ENCODE results near the gene ARHGEF28. TPM values are rescaled to one million over a fixed set of nuclear protein-coding genes. Genes with fewer than 3 reads are reported as not detected.

The ARHGEF28 gene
- total RNA-seq, 1 experiment from 2014 or later = 0.57 TPM

GRCh38 chr5:73735032-73735734 lies 109.2 kb downstream of the ARHGEF28 start:
- no peak overlapping the region for H4K5ac ChIP-seq (ENCODE audit: insufficient read length, low read depth, low read length)
- no peak overlapping the region for H2BK20ac ChIP-seq (ENCODE audit: low read depth, low read length, poor library complexity, severe bottlenecking)
- H3K23ac ChIP-seq (ENCODE audit: insufficient read length, low read depth, low read length) = no peak overlapping the region
- no peak overlapping the region for H3K14ac ChIP-seq (ENCODE audit: insufficient read depth, low read length)
- TF ChIP-seq CTCF (conservative IDR thresholded peaks at IDR 0.05) = no peak
- H3K4me1 ChIP-seq (ENCODE audit: insufficient read depth, low read length) = no peaks in the 10 kb centered on the region
- no peak overlapping the region for H3K9ac ChIP-seq (ENCODE audit: extremely low read depth, insufficient read length, low read length)
- no peaks in the 10 kb centered on the region for H3K79me1 ChIP-seq (ENCODE audit: insufficient read depth, low read depth, low read length, poor library complexity, severe bottlenecking)
- no peaks in the 10 kb centered on the region for H3K23me2 ChIP-seq (ENCODE audit: insufficient read length, low read depth, low read length, poor library complexity, severe bottlenecking)
- no peak overlapping the region for H2BK120ac ChIP-seq (ENCODE audit: low read depth, low read length, poor library complexity, severe bottlenecking)
- H4K91ac ChIP-seq (ENCODE audit: insufficient read length, low read depth, low read length) = no peak overlapping the region
- H3K18ac ChIP-seq (ENCODE audit: insufficient read length, low read depth, low read length) = no peak overlapping the region
- no peak overlapping the region for H3K27ac ChIP-seq (ENCODE audit: insufficient read length, low read depth, low read length)
- H2BK5ac ChIP-seq (ENCODE audit: insufficient read length, low read length) = no peak overlapping the region
- H3K79me2 ChIP-seq (ENCODE audit: insufficient read depth, low read length) = no peaks in the 10 kb centered on the region
- Mint-ChIP-seq H3K27ac (no peak overlapping the region), H3K27me3 (ENCODE audit: low read depth) (peaks cover 4% of the 10 kb centered on the region; the same call in 1 of the 2 replicates), H3K9me3 (peaks cover 0 to 2% of the 10 kb centered on the region in 2 experiments; a peak in 2 of 5 replicates), H3K4me1 (peaks cover 0 to 5% of the 10 kb centered on the region in 2 experiments; a peak in 2 of 4 replicates), H3K4me3 (no peak overlapping the region), H3K36me3 (ENCODE audit: insufficient read depth in 1 of 3, low read depth in 3 of 3) (no peaks in the 10 kb centered on the region)
- H2BK15ac ChIP-seq (ENCODE audit: low read depth, low read length) = no peak overlapping the region
- no peak for DNase-seq
- no peak overlapping the region for H3T11ph ChIP-seq (ENCODE audit: low read length)
- H3K9me3 ChIP-seq (ENCODE audit: control insufficient read depth, low read depth, low read length) = no peaks in the 10 kb centered on the region
- no peak overlapping the region for H3K56ac ChIP-seq (ENCODE audit: insufficient read length, low read depth, low read length)
- no peaks in the 10 kb centered on the region for H3K27me3 ChIP-seq (ENCODE audit: insufficient read depth, low read length)
- no peak overlapping the region for H2AK5ac ChIP-seq (ENCODE audit: insufficient read length, low read length)
- H4K20me1 ChIP-seq (ENCODE audit: control insufficient read depth, insufficient read depth, insufficient read length) = no peaks in the 10 kb centered on the region
- H3K4ac ChIP-seq (ENCODE audit: low read depth, low read length) = no peak overlapping the region
- H2BK12ac ChIP-seq (ENCODE audit: insufficient read length, low read depth, low read length) = no peak overlapping the region
- no peak overlapping the region for H4K8ac ChIP-seq (replicated peaks; ENCODE audit: insufficient read length, low read depth, low read length)
- no peak overlapping the region for H2AFZ ChIP-seq (ENCODE audit: low read length)
- no peak overlapping the region for H3K4me2 ChIP-seq (ENCODE audit: insufficient read depth, insufficient read length, low read length)
- no CpG with 5 or more reads among the region's 4 CpGs for WGBS (ENCODE audit: extremely low coverage, insufficient read length, low lambda C conversion rate)
